ENCODE results near the gene DDX31.
"Not testable (repeated sequence)": the region's sequence is repeated elsewhere in the genome, so short reads cannot be mapped to it uniquely, and the experiment has no call there.

Gene DDX31

DNA sequence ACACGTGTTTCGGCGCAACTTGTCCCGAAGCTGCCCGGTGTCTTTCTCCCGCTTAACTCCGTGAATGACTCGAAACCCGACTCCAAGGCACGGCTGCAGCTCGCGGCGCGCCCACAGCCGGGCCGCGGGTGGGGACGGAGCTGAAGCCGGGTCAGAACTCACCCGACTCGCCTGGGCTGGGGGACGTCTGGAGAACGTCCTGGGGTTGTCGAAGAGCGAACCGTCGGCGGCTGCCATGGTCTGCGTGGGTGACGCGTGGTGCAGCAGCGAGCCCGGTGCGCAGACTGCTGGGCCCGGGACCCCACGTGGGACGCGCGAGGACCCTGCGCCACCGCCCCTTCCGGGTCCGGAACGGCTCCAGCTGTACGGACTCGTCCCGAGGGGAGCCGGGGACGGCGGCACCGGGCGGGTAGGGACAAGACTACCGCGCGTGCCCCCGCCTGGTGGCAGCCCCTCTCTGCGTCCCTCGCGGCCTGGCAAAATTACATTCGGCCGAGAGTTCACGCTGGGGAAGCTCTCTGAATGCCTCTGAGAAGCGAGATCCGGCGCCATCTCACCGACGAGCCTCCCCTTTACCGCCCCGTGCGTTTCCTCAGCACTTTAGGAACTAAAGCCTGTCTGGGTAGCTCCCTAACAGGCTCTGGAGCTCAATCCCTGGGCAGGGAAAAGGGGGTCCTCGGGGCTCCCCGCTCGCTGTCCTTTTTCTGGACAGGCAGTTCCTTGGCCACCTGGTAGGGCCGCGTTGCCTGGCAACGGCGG, at the start of gene DDX31:
DDX31 (minus strand) TSS at position 286 of the 759 bp plus-strand sequence; CDS start at position 237, 49 bp downstream.
- TF ChIP-seq, protein P1, sequence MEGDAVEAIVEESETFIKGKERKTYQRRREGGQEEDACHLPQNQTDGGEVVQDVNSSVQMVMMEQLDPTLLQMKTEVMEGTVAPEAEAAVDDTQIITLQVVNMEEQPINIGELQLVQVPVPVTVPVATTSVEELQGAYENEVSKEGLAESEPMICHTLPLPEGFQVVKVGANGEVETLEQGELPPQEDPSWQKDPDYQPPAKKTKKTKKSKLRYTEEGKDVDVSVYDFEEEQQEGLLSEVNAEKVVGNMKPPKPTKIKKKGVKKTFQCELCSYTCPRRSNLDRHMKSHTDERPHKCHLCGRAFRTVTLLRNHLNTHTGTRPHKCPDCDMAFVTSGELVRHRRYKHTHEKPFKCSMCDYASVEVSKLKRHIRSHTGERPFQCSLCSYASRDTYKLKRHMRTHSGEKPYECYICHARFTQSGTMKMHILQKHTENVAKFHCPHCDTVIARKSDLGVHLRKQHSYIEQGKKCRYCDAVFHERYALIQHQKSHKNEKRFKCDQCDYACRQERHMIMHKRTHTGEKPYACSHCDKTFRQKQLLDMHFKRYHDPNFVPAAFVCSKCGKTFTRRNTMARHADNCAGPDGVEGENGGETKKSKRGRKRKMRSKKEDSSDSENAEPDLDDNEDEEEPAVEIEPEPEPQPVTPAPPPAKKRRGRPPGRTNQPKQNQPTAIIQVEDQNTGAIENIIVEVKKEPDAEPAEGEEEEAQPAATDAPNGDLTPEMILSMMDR (conservative IDR thresholded peaks at IDR 0.05): no peak; the same call in 1 of the 2 replicates
- TF ChIP-seq ZFX (IDR thresholded peaks at IDR 0.05): peak; percentile 18; the same call in 1 of the 2 replicates
- peak within 1 kb of the TSS; percentile 98 for H3K27ac ChIP-seq

DNA sequence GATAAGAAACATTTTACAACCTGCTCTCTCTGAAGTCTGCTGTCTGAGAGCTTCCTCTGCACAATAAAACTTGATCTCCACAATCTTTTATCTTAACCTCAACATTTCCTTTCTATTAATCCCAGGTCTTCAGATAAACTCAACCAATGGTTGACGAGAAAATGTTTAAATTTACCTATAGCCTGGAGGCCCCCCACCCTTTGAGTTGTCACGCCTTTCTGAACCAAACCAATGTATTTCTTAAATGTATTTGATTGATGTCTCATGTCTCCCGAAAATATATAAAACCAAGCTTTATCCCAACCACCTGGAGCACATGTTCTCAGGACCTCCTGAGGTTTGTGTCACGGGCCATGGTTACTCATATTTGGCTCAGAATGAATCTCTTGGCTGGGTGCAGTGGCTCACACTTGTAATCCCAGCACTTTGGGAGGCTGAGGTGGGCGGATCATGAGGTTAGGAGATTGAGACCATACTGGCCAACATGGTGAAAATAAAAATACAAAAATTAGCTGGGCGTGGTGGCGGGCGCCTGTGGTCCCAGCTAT, 48.7 kb upstream of the DDX31 start:
- H3K27ac ChIP-seq: not testable (repeated sequence)

DNA sequence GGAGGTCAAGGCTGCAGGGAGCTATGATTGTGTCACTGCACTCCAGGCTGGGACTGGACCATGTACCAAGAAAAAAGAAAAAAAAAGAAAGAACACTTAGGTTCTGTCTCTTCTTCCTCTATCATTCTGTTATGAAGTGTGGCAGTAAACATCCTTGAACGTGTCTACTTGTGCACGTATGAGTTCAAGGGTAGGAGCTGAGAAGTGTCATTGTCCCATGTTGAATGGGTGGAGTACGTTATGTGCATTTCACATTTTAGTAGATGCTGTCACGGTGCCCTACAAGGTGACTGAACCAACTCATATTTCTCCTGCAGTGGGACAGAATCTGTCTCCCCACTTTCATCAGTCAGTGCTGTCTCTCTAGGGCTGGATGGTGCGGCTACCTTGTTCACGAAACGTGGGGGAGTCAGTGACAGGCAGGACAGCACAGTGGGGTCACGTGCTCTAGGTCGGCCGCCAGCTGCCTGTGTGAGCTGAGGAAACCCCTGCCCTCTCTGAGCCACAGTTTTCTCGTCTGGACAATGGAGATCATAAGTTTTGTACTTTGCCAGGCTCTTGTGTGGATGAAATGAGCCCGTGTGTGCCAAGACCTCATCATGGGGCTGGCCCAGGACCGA, 47.7 kb upstream of the DDX31 start:
- no peak for TF ChIP-seq ZFX (IDR thresholded peaks at IDR 0.05)
- TF ChIP-seq, protein P1 (conservative IDR thresholded peaks at IDR 0.05): no peak
- H3K27ac ChIP-seq: no peak overlapping the region

DNA sequence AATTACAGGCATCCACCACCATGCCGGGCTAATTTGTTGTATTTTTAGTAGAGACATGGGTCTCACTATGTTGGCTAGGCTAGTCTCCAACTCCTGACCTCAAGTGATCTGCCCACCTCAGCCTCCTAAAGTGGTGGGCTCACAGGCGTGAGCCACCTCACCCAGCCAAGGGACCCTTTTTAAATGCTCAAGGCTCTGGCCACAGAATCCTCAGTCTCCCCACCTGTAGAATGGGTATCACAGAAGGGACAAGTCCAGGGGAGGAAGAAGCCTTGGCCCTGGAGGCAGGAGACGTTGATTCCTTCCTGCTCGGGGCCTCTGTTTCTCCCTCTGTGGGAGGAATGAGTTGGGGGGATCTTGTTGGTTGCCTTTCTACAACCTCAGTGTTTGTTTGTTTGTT, 46.2 kb upstream of the DDX31 start:
- TF ChIP-seq, protein P1 (conservative IDR thresholded peaks at IDR 0.05): no peak
- TF ChIP-seq ZFX (IDR thresholded peaks at IDR 0.05): no peak
- H3K27ac ChIP-seq: no peak overlapping the region

DNA sequence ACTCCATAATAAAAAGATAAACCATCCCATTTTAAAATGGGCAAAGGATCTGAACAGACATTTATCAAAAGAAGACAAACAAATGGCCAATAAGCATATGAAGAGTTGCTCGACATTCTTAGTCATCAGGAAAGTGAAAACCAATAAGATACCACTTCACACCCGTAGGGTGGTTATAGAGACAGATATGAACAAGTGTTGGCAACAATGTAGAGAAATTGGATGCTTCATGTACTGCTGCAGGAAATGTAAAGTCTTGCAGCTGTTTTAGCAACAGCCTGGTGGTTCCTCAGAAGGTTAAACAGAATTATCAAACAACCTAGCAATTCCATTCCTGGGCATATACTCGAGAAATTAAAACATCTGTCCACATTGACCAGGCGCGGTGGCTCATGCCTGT, 43.0 kb upstream of the DDX31 start:
- no peak for TF ChIP-seq ZFX (IDR thresholded peaks at IDR 0.05)
- TF ChIP-seq, protein P1 (conservative IDR thresholded peaks at IDR 0.05): no peak

DNA sequence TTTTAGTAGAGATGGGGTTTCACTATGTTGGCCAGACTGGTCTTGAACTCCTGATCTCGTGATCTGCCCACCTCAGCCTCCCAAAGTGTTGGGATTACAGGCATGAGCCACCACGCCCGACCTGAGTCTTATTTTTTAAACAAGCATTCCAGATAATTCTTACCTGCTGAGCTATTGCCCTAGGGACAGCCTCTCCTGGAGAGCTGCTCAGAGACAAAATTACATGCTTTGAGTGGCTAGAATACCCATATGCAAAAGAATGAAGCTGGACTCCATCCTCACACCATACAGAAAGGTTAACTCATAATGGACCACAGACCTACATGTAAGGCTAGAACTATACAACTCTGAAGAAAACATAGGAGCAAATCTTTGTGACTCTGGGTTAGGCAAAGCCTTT, 42.1 kb upstream of the DDX31 start:
- no peak overlapping the region for H3K27ac ChIP-seq
- TF ChIP-seq ZFX (IDR thresholded peaks at IDR 0.05): no peak
- TF ChIP-seq, protein P1 (conservative IDR thresholded peaks at IDR 0.05): no peak

More for the DNA sequence above, 43.0 kb upstream of the DDX31 start:
- H3K27ac ChIP-seq: no peak overlapping the region

DNA sequence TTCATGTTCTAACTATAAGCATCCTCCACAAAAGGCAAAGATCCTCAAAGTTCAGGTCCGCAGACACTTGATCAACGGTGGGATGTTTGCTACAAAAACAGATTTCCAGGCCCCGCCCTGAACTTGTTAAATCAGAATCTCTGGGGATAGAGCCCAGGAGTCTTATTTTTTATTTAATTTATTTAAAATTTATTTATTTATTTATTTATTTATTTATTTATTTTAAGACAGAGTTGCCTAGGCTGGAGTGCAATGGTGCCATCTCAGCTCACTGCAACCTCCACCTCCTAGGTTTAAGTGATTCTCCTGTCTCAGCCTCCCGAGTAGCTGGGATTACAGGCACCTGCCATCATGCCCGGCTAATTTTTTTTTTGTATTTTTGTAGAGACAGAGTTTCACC, 41.4 kb upstream of the DDX31 start:
- not testable (repeated sequence) for H3K27ac ChIP-seq

DNA sequence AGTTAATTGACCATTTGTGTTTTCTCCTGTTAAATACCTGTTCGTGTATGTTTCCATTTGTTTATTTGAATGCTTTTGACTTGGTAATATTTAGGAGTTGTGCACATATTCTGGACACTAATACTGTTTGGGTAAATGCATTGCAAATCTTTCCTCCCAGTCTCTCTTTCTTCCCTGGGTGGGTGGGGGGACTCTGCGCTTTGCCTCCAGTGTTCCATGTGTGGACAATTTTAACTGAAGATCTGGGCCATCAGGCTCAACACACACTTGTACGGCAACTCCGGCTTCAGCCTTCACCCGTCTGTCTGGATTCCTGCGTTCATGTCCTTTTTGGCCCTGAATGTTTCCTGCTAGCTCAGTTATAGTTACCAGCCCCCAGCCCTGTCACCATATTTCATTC, 40.5 kb upstream of the DDX31 start:
- TF ChIP-seq ZFX (IDR thresholded peaks at IDR 0.05): no peak
- TF ChIP-seq, protein P1 (conservative IDR thresholded peaks at IDR 0.05): no peak
- H3K27ac ChIP-seq: no peak overlapping the region

Data from C4-2B (cell line).